Esophagus (tissue), 2 donors: ENCODE data around the gene COL4A2. TPM values are rescaled to one million over a fixed set of nuclear protein-coding genes. Genes with fewer than 3 reads are reported as not detected.
"Not testable (repeated sequence)": the region's sequence is repeated elsewhere in the genome, so short reads cannot be mapped to it uniquely, and the experiment has no call there.

ENCODE experiments used
- H3K27ac ChIP-seq, 2 donors: one replicate each; pipeline ENCODE4 v1.5.1; 2013; ENCODE audit warnings: low read depth in 2 of 2, mild to moderate bottlenecking in 2 of 2, inconsistent platforms in 1 of 2, low read length in 1 of 2, moderate library complexity in 1 of 2
- H3K27me3 ChIP-seq, 2 donors: one replicate each; pipeline ENCODE4 v1.6.1; 2013; ENCODE audit warnings: low read length in 2 of 2, control low read depth in 1 of 2, mild to moderate bottlenecking in 1 of 2; ENCODE audit not compliant: insufficient read depth in 2 of 2, control insufficient read depth in 1 of 2
- H3K36me3 ChIP-seq, 2 donors: one replicate each; pipeline ENCODE4 v1.6.1; 2013; ENCODE audit warnings: low read length in 1 of 2; ENCODE audit not compliant: control insufficient read depth in 2 of 2, insufficient read depth in 2 of 2
- H3K4me1 ChIP-seq, 2 donors: one replicate each; pipeline ENCODE4 v1.6.1; 2013; ENCODE audit warnings: low read length in 1 of 2; ENCODE audit not compliant: control insufficient read depth in 2 of 2, insufficient read depth in 2 of 2
- H3K4me3 ChIP-seq, 2 donors: one replicate each; pipeline ENCODE4 v1.5.1; 2013; ENCODE audit warnings: low read length in 2 of 2, mild to moderate bottlenecking in 2 of 2, low read depth in 1 of 2, moderate library complexity in 1 of 2
- H3K9me3 ChIP-seq, 2 donors: one replicate each; pipeline ENCODE4 v1.6.1; 2013; ENCODE audit warnings: mild to moderate bottlenecking in 2 of 2, low read depth in 1 of 2, low read length in 1 of 2, moderate library complexity in 1 of 2; ENCODE audit not compliant: control insufficient read depth in 2 of 2, insufficient read depth in 1 of 2
- WGBS, 2 donors: extraction: QIAGEN DNeasy Blood & Tissue Kit; methylation state at CpG; one replicate each; pipeline ENCODE4 v1.1.7; 2013; 5-methylcytosine and 5-hydroxymethylcytosine counted together
- polyA plus RNA-seq, 2 donors: library from polyadenylated mRNA; stranded (reverse); fragments of 200-250 nt; gene quantifications; one replicate each; pipeline ENCODE4 v1.2.3, GENCODE V29; 2013
- donor health status: healthy with polysubstance abuse.
- donor health status: Bipolar disorder and iron deficiency.

COL4A2 gene
- polyA plus RNA-seq, 2 donors, result 25.3 to 39.2 TPM

DNA sequence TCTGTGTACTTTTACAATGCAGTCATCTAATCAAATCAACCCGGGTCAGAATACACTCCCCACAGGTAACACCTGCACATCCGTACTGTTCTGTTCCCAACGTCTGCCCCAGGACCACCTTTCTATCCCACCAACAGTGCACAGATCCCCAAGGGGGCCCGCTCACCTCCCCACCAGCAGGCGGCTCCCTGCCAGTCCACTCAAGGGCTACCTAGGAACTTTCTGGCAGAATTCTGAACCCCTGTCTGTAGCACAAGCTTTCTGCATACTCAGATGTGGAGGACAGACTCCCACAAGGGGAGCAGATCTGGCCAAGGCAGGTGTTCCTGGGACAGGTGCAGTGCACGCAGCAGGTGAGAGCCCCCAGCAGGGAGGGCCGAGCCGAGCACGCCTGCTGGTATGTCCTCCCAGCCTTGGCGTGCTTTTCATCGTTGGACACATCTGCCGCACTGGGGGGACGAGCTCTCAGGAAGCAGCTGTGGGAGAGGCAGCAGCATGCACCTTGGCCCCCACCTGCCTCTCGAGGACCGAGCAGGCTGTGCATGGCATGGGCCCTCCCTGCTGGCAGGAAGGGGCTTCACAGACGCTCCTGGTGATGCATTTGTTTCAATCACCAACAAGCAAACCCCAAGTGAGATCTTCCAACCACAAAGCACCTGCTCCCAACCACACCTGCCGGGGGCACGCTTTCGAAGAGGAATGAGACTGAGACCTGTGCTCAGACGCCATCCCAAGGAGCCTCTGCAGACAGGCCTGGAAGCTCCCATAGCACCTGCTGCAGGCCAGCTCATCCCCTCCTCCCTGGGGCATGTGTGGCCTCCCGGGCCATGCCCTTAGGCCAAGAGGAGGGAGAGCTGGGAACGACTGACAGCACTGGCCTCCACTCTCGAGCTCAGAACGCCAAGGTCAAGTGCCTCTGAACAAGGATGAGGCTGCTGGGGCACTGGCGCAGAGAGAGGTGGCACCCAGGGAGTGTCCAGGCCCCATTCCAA, 218.5 kb downstream of the COL4A2 start:
- no peak overlapping the region for H3K27ac ChIP-seq
- H3K9me3 ChIP-seq, result peaks cover 0 to 2% of the 10 kb centered on the region in 2 donors
- H3K27me3 ChIP-seq, result no peaks in the 10 kb centered on the region
- H3K4me3 ChIP-seq, result no peak overlapping the region
- no peaks in the 10 kb centered on the region for H3K36me3 ChIP-seq
- peaks cover 8 to 14% of the 10 kb centered on the region in 2 donors for H3K4me1 ChIP-seq
- 55 to 70% methylated on average over 25 of the region's 25 CpGs for WGBS, 2 donors

DNA sequence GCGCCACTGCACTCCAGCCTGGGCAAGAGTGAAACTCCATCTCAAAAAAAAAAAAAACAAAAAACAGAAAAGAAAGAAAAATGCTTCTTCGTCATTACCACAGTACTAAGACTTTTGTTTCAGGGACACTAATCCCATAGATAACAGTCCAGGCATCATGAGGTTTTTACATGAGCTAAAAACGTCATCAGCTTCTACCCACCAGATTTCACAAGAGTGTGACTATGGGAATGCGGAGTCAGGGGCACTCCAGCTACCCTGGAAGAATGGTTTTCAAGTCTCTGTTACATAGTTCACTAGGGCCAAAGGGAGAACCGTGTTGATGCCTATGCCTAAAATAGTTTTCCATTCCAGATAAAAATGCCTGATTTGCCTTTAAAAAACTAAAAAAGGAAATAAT, 221.3 kb downstream of the COL4A2 start:
- H3K4me3 ChIP-seq, result no peak overlapping the region
- H3K9me3 ChIP-seq, result peaks cover 0 to 2% of the 10 kb centered on the region in 2 donors
- H3K4me1 ChIP-seq, result peaks cover 8 to 14% of the 10 kb centered on the region in 2 donors
- 73 to 75% methylated on average over 5 of the region's 5 CpGs for WGBS, 2 donors
- H3K27me3 ChIP-seq, result no peaks in the 10 kb centered on the region
- no peak overlapping the region for H3K27ac ChIP-seq
- H3K36me3 ChIP-seq, result no peaks in the 10 kb centered on the region

DNA sequence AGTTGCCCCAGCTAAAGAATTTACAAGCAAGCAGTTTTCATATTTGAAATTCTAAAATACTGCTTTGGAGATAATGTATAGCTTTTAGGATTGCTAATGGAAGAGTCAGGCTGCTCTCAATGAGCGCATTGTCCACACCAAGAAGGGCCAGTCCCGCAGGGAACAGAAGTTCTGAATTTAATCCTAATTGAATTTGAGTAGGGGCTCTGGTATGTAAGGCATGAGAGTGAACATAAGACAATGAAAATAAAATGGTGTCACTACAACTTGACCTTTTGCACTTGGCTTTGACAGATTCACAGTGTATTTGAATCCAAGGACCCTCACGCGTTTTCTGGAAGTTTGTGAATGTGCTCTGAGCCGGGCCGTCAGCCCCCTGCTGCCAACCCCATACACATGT, 221.8 kb downstream of the COL4A2 start:
- Histone ChIP-seq H3K4me3 (no peak overlapping the region), H3K4me1 (peaks cover 8 to 14% of the 10 kb centered on the region in 2 donors), H3K36me3 (no peaks in the 10 kb centered on the region), H3K9me3 (peaks cover 0 to 2% of the 10 kb centered on the region in 2 donors), H3K27ac (no peak overlapping the region), H3K27me3 (no peaks in the 10 kb centered on the region)
- WGBS, 2 donors, result 88 to 95% methylated on average over 6 of the region's 6 CpGs

DNA sequence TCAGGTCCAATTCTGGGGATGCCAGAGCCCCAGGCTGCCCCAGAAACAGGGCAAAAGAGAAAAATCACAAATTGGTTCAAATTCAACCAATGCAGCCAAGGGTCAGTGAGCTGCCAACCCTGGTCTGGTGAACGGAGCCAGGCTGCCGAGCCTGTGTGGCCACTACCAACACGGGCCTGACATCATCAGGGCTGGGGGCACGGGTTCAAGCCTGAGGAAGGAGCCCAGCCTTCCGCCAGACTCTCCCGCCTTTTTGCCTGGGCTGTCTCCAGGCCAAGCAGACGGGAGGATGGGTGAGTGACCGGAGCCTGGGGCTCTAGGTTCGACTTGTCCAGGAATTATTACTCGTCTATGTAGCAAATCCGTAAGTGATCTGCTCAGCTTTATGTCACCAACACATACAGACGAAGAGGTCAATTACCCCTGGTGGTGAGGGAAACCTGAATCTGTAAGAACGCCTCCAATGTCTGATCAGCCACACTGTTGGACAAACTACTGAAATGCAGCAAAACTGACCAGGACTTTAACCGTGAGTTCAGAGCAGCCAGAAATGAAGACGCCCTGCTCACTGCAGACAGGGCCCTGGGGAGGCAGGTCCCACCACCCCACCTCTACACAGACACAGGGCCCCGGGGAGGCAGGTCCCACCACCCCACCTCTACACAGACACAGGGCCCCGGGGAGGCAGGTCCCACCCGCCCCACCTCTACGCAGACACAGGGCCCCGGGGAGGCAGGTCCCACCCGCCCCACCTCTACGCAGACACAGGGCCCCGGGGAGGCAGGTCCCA, 222.6 kb downstream of the COL4A2 start:
- H3K27ac ChIP-seq, result no peak overlapping the region
- peaks cover 0 to 2% of the 10 kb centered on the region in 2 donors for H3K9me3 ChIP-seq
- H3K4me1 ChIP-seq, result peaks cover 5 to 9% of the 10 kb centered on the region in 2 donors
- WGBS, 2 donors, result 89 to 91% methylated on average over 19 of the region's 23 CpGs
- no peaks in the 10 kb centered on the region for H3K27me3 ChIP-seq
- no peak overlapping the region for H3K4me3 ChIP-seq
- no peaks in the 10 kb centered on the region for H3K36me3 ChIP-seq

DNA sequence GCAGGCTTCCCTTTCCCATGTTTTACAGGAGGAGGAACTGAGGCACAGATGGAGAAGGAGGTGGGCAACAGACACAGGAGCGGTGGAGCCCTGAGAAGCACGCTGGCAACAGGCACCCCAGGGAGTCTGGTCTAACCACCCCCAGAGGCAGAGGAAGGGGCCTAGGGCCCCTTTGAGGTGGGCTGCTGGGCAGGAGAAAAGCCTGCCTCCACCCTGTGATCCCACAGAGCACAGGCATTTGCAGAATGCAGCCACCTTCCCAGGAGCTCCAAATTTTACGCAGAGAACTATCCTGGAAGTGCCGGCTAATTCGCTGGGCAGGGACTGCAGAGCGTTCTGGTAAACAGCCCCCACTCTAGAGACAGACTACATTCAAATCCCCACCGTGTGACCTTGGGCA, 224.0 kb downstream of the COL4A2 start:
- Histone ChIP-seq H3K4me1 (peaks cover 2 to 5% of the 10 kb centered on the region in 2 donors), H3K36me3 (no peaks in the 10 kb centered on the region), H3K27me3 (no peaks in the 10 kb centered on the region), H3K9me3 (no peaks in the 10 kb centered on the region), H3K4me3 (no peak overlapping the region), H3K27ac (no peak overlapping the region)
- 95 to 97% methylated on average over 7 of the region's 7 CpGs for WGBS, 2 donors

DNA sequence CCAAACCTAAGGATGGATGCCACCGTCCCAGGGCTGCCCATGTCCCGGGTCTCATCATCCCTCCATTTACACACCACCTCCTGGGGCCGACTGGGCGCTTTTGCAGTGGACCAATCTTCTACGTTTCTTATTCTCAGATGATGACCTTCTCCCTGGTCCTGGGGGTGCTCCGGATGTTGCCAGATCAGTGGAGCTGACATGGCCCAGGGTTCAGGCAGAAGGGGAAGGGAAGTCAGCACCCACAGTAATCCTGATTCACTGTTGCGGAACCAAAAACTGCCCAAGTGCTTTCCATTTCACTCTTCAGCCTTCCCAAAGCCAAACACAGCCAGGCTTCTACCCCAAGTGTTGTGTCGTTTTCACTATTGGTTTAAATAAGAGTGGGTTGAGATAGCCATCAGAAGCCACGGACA, 224.6 kb downstream of the COL4A2 start:
- no peaks in the 10 kb centered on the region for H3K9me3 ChIP-seq
- H3K4me1 ChIP-seq, result peaks cover 2 to 5% of the 10 kb centered on the region in 2 donors
- no peaks in the 10 kb centered on the region for H3K27me3 ChIP-seq
- WGBS, 2 donors, result 87 to 88% methylated on average over 9 of the region's 9 CpGs
- no peak overlapping the region for H3K27ac ChIP-seq
- no peak overlapping the region for H3K4me3 ChIP-seq
- no peaks in the 10 kb centered on the region for H3K36me3 ChIP-seq

DNA sequence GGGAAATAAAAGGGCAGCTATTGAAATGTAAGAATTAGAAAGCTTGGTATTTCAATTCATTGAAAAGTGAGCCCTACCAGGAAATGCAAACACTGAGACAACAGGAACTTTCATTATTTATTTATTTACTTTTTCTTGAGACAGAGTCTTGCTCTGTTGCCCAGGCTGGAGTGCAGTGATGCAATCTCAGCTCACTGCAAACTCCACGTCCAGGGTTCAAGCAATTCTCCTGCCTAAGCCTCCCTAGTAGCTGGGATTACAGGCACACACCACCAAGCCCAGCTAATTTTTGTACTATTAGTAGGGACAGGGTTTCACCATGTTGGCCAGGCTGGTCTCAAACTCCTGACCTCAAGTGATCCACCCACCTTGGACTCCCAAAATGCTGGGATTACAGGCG, 225.2 kb downstream of the COL4A2 start:
- not testable (repeated sequence) for H3K4me3 ChIP-seq, H3K36me3 ChIP-seq, H3K4me1 ChIP-seq, H3K27ac ChIP-seq, H3K27me3 ChIP-seq, H3K9me3 ChIP-seq
- 66 to 76% methylated on average over 2 of the region's 2 CpGs for WGBS, 2 donors

DNA sequence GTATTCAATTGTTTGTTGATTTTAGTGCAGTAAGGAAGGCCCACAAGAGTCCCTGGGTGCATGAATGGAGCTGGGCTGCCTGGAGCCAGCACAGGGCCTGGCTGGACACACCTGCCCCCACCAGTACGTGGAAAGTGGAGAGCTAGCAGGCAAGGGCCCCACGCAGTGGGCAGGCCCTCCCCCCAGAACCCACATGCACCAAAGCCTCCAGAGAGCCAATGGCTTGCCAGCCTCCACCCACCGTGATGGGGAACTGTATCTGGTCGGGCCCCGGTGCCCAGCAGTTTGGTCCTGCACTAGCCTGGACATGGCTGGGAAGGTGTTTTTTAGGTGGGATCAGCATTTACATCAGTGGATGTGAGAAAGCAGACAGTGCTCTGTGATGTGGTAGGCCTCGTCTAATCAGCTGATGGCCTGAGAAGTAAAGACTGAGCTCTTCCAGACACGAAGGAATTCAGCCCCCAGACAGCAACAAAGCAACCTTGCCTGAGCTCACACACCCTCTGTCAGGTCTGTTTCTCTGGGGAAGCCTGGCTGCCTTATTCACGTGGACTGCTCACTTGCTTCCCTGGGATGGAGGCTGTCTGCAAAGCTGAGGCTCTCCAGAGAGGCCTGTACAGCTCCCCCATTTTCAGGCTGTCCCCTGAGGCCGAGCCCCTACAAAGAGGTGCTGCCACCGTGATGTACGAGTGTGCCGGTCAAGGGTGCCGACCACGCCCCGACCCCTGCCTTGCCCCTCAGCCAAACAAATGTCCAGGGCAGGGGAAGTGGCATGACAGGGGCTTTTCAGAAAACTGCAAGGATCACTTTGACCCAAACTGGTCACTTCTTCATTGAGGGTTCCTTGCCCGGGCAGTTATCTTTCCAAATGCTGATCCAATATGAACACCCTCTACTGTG, 226.9 kb downstream of the COL4A2 start:
- Histone ChIP-seq H3K9me3 (no peaks in the 10 kb centered on the region), H3K27me3 (no peaks in the 10 kb centered on the region), H3K36me3 (no peaks in the 10 kb centered on the region), H3K4me3 (no peak overlapping the region), H3K4me1 (no peaks in the 10 kb centered on the region), H3K27ac (no peak overlapping the region)
- WGBS, 2 donors, result 83 to 88% methylated on average over 16 of the region's 16 CpGs

DNA sequence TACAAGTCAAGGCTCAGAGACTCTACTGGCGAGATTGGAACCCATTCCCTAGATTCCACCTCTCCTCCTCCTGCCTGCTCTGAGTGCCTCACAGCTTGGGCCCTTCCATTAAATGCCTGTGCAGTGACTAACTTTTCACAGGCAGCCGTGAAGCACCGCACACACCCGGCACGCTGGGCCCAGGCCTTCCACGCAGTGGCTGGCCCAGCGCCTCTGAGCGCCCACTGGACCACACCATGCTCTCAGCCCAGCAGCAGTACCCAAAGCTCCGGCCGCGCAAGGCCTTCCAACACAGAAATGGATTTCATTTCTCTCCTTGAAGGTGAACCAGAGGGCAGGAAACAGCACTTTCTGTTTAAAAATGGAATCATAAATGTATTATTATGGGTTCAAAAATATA, 228.4 kb downstream of the COL4A2 start:
- Histone ChIP-seq H3K4me3 (no peak overlapping the region), H3K27ac (no peak overlapping the region), H3K4me1 (no peaks in the 10 kb centered on the region), H3K36me3 (no peaks in the 10 kb centered on the region), H3K27me3 (no peaks in the 10 kb centered on the region), H3K9me3 (no peaks in the 10 kb centered on the region)
- WGBS, 2 donors, result 95 to 96% methylated on average over 11 of the region's 11 CpGs
